GM23248 (cell line): ENCODE results near the gene C1QC.

ENCODE experiments used
- EZH2 ChIP-seq: fragments of 200-600 bp; sonication (generic); IDR thresholded peaks from 2 replicates; pipeline ENCODE4 v1.6.1; 2018; ENCODE audit warnings: antibody characterized with exemption, mild to moderate bottlenecking; ENCODE audit not compliant: insufficient read depth, poor library complexity, severe bottlenecking
- EZH2phosphoT487 ChIP-seq: fragments of 200-600 bp; sonication (generic); IDR thresholded peaks from 2 replicates; pipeline ENCODE4 v1.6.1; 2018; ENCODE audit warnings: antibody characterized with exemption, moderate library complexity, mild to moderate bottlenecking, low read depth; ENCODE audit not compliant: insufficient read depth

- TF ChIP-seq EZH2 (no peak), EZH2phosphoT487 (no peak)
These were observed 41.8 kb upstream of the C1QC start for GRCh38 chr1:22601610-22602009.
